Neuronal stem cell (in vitro differentiated cells): Measurements from ENCODE around the gene RUVBL1.

Source experiments
- DNase-seq: peaks from one replicate; pipeline ENCODE4 v3.0.0-alpha.2; 2013; ENCODE audit warnings: low spot score
- H2AFZ ChIP-seq: one replicate; pipeline ENCODE4 v1.6.1; 2013; ENCODE audit warnings: mild to moderate bottlenecking, low read length, inconsistent platforms
- H2AK5ac ChIP-seq: 2 replicates; pipeline ENCODE4 v1.6.1; 2013; ENCODE audit warnings: low read depth, mild to moderate bottlenecking, inconsistent platforms, low read length, moderate library complexity, mixed read lengths
- H2BK120ac ChIP-seq: 2 replicates; pipeline ENCODE4 v1.6.1; 2013; ENCODE audit warnings: low read depth, mild to moderate bottlenecking, inconsistent platforms, low read length, moderate library complexity, mixed read lengths
- H2BK12ac ChIP-seq: one replicate; pipeline ENCODE4 v1.6.1; 2013; ENCODE audit warnings: low read length, inconsistent platforms
- H2BK15ac ChIP-seq: 2 replicates; pipeline ENCODE4 v1.6.1; 2013; ENCODE audit warnings: mild to moderate bottlenecking, low read length, inconsistent platforms, mixed read lengths
- H2BK5ac ChIP-seq: one replicate; pipeline ENCODE4 v1.6.1; 2013; ENCODE audit warnings: inconsistent platforms, mild to moderate bottlenecking, low read length, moderate library complexity
- H3K14ac ChIP-seq: one replicate; pipeline ENCODE4 v1.6.1; 2013; ENCODE audit warnings: low read length, inconsistent platforms
- H3K18ac ChIP-seq: 2 replicates; pipeline ENCODE4 v1.6.1; 2013; ENCODE audit warnings: low read length, inconsistent platforms
- H3K23ac ChIP-seq: 2 replicates; pipeline ENCODE4 v1.6.1; 2013; ENCODE audit warnings: low read depth, mild to moderate bottlenecking, mixed read lengths, low read length, inconsistent platforms; ENCODE audit not compliant: poor library complexity
- H3K27ac ChIP-seq: replicated peaks from 3 replicates; pipeline ENCODE4 v1.5.1; 2013; ENCODE audit warnings: low read length, inconsistent platforms
- H3K27me3 ChIP-seq, 3 experiments: 2 replicates each; pipeline ENCODE4 v1.6.1; 2013; ENCODE audit warnings: low read length in 3 of 3, mild to moderate bottlenecking in 2 of 3, inconsistent platforms in 1 of 3, low read depth in 1 of 3, mixed read lengths in 1 of 3, moderate library complexity in 1 of 3; ENCODE audit not compliant: control insufficient read depth in 3 of 3, insufficient read depth in 3 of 3
- H3K36me3 ChIP-seq, 2 donors: replicated peaks in 1 of 2; 2 replicates each; pipeline ENCODE4 v1.6.1; 2013; ENCODE audit warnings: low read length in 2 of 2; ENCODE audit not compliant: control insufficient read depth in 2 of 2, insufficient read depth in 2 of 2
- H3K4ac ChIP-seq: 2 replicates; pipeline ENCODE4 v1.6.1; 2013; ENCODE audit warnings: inconsistent platforms, mild to moderate bottlenecking, low read length, moderate library complexity
- H3K4me1 ChIP-seq, 2 donors: 1 replicate in 1 of 2; 2 replicates in 1 of 2; pipeline ENCODE4 v1.6.1; 2013; ENCODE audit warnings: low read length in 2 of 2, low read depth in 1 of 2; ENCODE audit not compliant: control insufficient read depth in 2 of 2, insufficient read depth in 1 of 2
- H3K4me2 ChIP-seq: one replicate; pipeline ENCODE4 v1.6.1; 2013; ENCODE audit warnings: mild to moderate bottlenecking, low read length, inconsistent platforms; ENCODE audit not compliant: insufficient read depth, poor library complexity, severe bottlenecking
- H3K4me3 ChIP-seq, 2 donors: 2 replicates each; pipeline ENCODE4 v1.5.1; 2013; ENCODE audit warnings: low read length in 2 of 2, mild to moderate bottlenecking in 2 of 2, inconsistent platforms in 1 of 2, moderate library complexity in 1 of 2
- H3K79me1 ChIP-seq: one replicate; pipeline ENCODE4 v1.6.1; 2013; ENCODE audit warnings: low read depth, mild to moderate bottlenecking, inconsistent platforms, low read length, moderate library complexity
- H3K9ac ChIP-seq: one replicate; pipeline ENCODE4 v1.6.1; 2013; ENCODE audit warnings: mild to moderate bottlenecking, low read depth, low read length, inconsistent platforms; ENCODE audit not compliant: poor library complexity
- H3K9me3 ChIP-seq, 2 donors: replicated peaks in 1 of 2; 2 replicates each; pipeline versions ENCODE3 to v1.6.1; 2013; ENCODE audit warnings: low read length in 2 of 2, mild to moderate bottlenecking in 2 of 2, inconsistent platforms in 1 of 2, low read depth in 1 of 2, mixed read lengths in 1 of 2, moderate library complexity in 1 of 2; ENCODE audit not compliant: control insufficient read depth in 2 of 2, insufficient read depth in 1 of 2
- H4K8ac ChIP-seq: one replicate; pipeline ENCODE4 v1.6.1; 2013; ENCODE audit warnings: low read depth, mild to moderate bottlenecking, inconsistent platforms, low read length, moderate library complexity
- H4K91ac ChIP-seq: one replicate; pipeline ENCODE4 v1.6.1; 2013; ENCODE audit warnings: low read length, low read depth, mild to moderate bottlenecking, inconsistent platforms; ENCODE audit not compliant: poor library complexity
- WGBS, 2 donors: extraction: QIAGEN DNeasy Blood & Tissue Kit; methylation state at CpG; one replicate each; pipeline ENCODE4 v1.1.7; 2013; ENCODE audit warnings: missing lambda C conversion rate in 2 of 2, mixed read lengths in 1 of 2; ENCODE audit not compliant: insufficient read length in 2 of 2, insufficient replicate concordance in 1 of 2; ENCODE audit errors: extremely low coverage in 2 of 2; 5-methylcytosine and 5-hydroxymethylcytosine counted together

The RUVBL1 gene

GRCh38 chr3:128089135-128089534 lies 34.5 kb downstream of the RUVBL1 start:
- no peak overlapping the region for H2BK5ac ChIP-seq
- no CpG with 5 or more reads among the region's 1 CpG for WGBS, 2 donors
- H2AK5ac ChIP-seq, result no peak overlapping the region
- H3K23ac ChIP-seq, result no peak overlapping the region
- no peaks in the 10 kb centered on the region for H3K9me3 ChIP-seq
- no peaks in the 10 kb centered on the region for H3K27me3 ChIP-seq
- H3K4me2 ChIP-seq, result no peak overlapping the region
- no peak overlapping the region for H3K9ac ChIP-seq
- no peak overlapping the region for H2BK120ac ChIP-seq
- H3K4me3 ChIP-seq, result no peak overlapping the region
- H3K4ac ChIP-seq, result no peak overlapping the region
- H4K91ac ChIP-seq, result no peak overlapping the region
- H3K36me3 ChIP-seq, result peaks cover 16 to 75% of the 10 kb centered on the region in 2 donors
- H3K4me1 ChIP-seq, result no peaks in the 10 kb centered on the region
- no peak overlapping the region for H2BK12ac ChIP-seq
- H3K18ac ChIP-seq, result no peak overlapping the region
- no peak overlapping the region for H2BK15ac ChIP-seq
- H3K14ac ChIP-seq, result no peak overlapping the region
- no peaks in the 10 kb centered on the region for H3K79me1 ChIP-seq
- H3K27ac ChIP-seq, result no peak overlapping the region
- DNase-seq, result no peak
- no peak overlapping the region for H4K8ac ChIP-seq
- H2AFZ ChIP-seq, result no peak overlapping the region

DNA sequence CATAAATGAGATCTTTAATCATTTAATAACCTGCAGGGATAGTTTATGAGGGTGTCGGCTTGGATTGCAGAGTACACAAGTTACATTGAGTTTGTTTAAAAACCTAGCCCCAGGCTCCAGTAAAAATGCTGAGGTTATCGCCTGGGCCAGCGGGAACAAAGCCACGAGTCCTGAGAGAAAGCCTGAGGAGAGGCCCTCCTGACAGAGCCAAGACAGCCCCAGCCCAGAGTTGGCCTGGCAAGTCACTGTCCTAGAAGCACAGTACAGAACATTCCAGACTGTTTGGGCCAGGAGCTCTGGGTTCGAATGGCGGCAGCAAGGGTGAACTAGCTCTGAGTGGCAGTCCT lies 39.0 kb downstream of the RUVBL1 start:
- H3K4me2 ChIP-seq, result no peak overlapping the region
- H3K9ac ChIP-seq, result no peak overlapping the region
- no peak overlapping the region for H3K4ac ChIP-seq
- no peak overlapping the region for H3K27ac ChIP-seq
- no peak overlapping the region for H4K8ac ChIP-seq
- no peak overlapping the region for H2AFZ ChIP-seq
- H2BK5ac ChIP-seq, result no peak overlapping the region
- H4K91ac ChIP-seq, result no peak overlapping the region
- H3K79me1 ChIP-seq, result no peaks in the 10 kb centered on the region
- no peak overlapping the region for H3K18ac ChIP-seq
- H3K4me3 ChIP-seq, result no peak overlapping the region
- no peak overlapping the region for H2AK5ac ChIP-seq
- no peaks in the 10 kb centered on the region for H3K4me1 ChIP-seq
- H3K23ac ChIP-seq, result no peak overlapping the region
- H2BK12ac ChIP-seq, result no peak overlapping the region
- DNase-seq, result no peak
- no peak overlapping the region for H2BK120ac ChIP-seq
- WGBS, 2 donors, result no CpG with 5 or more reads among the region's 6 CpGs
- no peaks in the 10 kb centered on the region for H3K27me3 ChIP-seq
- peaks cover 36 to 85% of the 10 kb centered on the region in 2 donors for H3K36me3 ChIP-seq
- H3K9me3 ChIP-seq, result no peaks in the 10 kb centered on the region
- H3K14ac ChIP-seq, result no peak overlapping the region
- no peak overlapping the region for H2BK15ac ChIP-seq

DNA sequence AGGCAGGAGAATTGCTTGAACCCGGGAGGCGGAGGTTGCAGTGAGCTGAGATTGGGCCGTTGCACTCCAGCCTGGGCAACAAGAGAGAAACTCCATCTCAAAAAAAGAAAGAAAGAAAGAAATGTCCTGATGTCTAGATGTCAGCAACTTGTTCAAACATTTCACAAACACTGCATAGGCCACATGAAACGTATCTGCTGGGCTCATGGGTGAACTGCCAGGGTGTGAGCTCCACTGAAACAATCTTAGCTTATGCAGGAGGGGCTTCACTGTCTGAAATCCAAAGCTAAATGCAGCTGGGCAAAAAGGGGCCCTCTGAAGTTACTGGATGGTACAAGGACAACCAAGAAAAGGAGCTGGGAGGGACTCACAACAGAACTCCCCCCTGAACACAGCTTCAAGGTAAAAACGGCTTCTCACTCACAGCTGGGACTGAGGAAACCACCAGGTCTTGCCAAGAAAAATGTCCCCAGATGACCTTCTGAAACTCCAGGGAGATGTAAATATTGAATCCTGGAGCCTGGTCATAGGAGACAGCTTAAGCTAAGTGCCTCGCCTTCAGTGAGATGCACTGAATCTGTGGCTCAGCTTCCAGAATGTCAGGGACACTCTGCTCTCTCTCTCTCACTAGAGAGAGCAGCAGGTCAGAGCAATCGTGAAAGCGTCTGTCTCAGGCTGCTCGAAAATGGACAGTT lies 39.5 kb downstream of the RUVBL1 start:
- Histone ChIP-seq H3K9ac (no peak overlapping the region), H2AFZ (no peak overlapping the region), H2BK12ac (no peak overlapping the region), H3K18ac (no peak overlapping the region), H3K4me2 (no peak overlapping the region), H3K27me3 (no peaks in the 10 kb centered on the region), H2BK15ac (no peak overlapping the region), H3K4me3 (no peak overlapping the region), H2BK120ac (no peak overlapping the region), H2AK5ac (no peak overlapping the region), H2BK5ac (no peak overlapping the region), H3K79me1 (no peaks in the 10 kb centered on the region), H3K14ac (no peak overlapping the region), H3K36me3 (peaks cover 40 to 89% of the 10 kb centered on the region in 2 donors), H4K8ac (no peak overlapping the region), H3K4ac (no peak overlapping the region), H3K9me3 (no peaks in the 10 kb centered on the region), H3K4me1 (no peaks in the 10 kb centered on the region), H4K91ac (no peak overlapping the region), H3K23ac (no peak overlapping the region), H3K27ac (no peak overlapping the region)
- DNase-seq, result no peak
- WGBS, 2 donors, result no CpG with 5 or more reads among the region's 9 CpGs

DNA sequence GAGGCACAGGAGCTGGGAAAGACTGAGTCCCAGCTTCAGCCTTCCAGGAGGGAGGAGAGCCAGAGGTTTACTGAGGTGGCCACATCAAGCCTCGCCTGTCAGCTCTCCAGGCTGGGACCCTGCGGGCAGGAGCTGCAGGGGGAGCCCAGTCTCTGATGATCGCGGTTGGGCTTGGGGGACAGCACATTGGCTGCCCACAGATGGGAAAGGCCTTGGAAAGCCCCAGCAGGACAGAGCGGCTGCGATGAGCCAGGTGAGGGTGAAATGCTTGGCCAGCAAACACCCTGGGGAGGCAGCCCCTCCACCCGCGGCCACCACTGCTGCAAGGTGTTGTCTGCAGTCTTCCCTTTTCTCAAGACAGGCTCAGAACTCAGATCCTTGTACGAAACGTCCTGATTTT lies 40.2 kb downstream of the RUVBL1 start:
- H3K9ac ChIP-seq, result no peak overlapping the region
- no peak overlapping the region for H2BK5ac ChIP-seq
- no peak overlapping the region for H4K91ac ChIP-seq
- no peaks in the 10 kb centered on the region for H3K27me3 ChIP-seq
- no peak overlapping the region for H3K18ac ChIP-seq
- H3K14ac ChIP-seq, result no peak overlapping the region
- no peak for DNase-seq
- H2BK12ac ChIP-seq, result no peak overlapping the region
- no peak overlapping the region for H3K23ac ChIP-seq
- H3K4ac ChIP-seq, result no peak overlapping the region
- H2AFZ ChIP-seq, result no peak overlapping the region
- no peak overlapping the region for H2BK120ac ChIP-seq
- H3K4me1 ChIP-seq, result no peaks in the 10 kb centered on the region
- no peak overlapping the region for H3K27ac ChIP-seq
- H3K79me1 ChIP-seq, result no peaks in the 10 kb centered on the region
- no peak overlapping the region for H4K8ac ChIP-seq
- H2AK5ac ChIP-seq, result no peak overlapping the region
- no CpG with 5 or more reads among the region's 10 CpGs for WGBS, 2 donors
- no peak overlapping the region for H3K4me2 ChIP-seq
- no peak overlapping the region for H2BK15ac ChIP-seq
- peaks cover 40 to 93% of the 10 kb centered on the region in 2 donors for H3K36me3 ChIP-seq
- no peak overlapping the region for H3K4me3 ChIP-seq
- no peaks in the 10 kb centered on the region for H3K9me3 ChIP-seq
